Astrocyte (in vitro differentiated cells and primary cell): ENCODE measurements around the gene TNFRSF18.

ENCODE experiments used
- EZH2 ChIP-seq: IDR thresholded peaks from 2 replicates; pipeline ENCODE4 v1.6.1; 2012; ENCODE audit warnings: mild to moderate bottlenecking, low read length, inconsistent platforms; ENCODE audit not compliant: insufficient read depth
- TF ChIP-seq, protein P1 (sequence below): IDR thresholded peaks from 2 replicates; pipeline ENCODE4 v1.5.1; 2011; ENCODE audit warnings: low read depth, mild to moderate bottlenecking, inconsistent platforms, low read length, moderate library complexity; ENCODE audit not compliant: insufficient read depth

- TF ChIP-seq, protein P1, sequence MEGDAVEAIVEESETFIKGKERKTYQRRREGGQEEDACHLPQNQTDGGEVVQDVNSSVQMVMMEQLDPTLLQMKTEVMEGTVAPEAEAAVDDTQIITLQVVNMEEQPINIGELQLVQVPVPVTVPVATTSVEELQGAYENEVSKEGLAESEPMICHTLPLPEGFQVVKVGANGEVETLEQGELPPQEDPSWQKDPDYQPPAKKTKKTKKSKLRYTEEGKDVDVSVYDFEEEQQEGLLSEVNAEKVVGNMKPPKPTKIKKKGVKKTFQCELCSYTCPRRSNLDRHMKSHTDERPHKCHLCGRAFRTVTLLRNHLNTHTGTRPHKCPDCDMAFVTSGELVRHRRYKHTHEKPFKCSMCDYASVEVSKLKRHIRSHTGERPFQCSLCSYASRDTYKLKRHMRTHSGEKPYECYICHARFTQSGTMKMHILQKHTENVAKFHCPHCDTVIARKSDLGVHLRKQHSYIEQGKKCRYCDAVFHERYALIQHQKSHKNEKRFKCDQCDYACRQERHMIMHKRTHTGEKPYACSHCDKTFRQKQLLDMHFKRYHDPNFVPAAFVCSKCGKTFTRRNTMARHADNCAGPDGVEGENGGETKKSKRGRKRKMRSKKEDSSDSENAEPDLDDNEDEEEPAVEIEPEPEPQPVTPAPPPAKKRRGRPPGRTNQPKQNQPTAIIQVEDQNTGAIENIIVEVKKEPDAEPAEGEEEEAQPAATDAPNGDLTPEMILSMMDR: no peak
- no peak for TF ChIP-seq EZH2
Observed at GRCh38 chr1:1229770-1230169, 23.4 kb upstream of the TNFRSF18 start.
